Stimulated activated CD8-positive, alpha-beta memory T cell treated with anti-CD3 and anti-CD28 coated beads, Interleukin-2, amount 100 ng/mL, for 48 hours (primary cell): ENCODE results near the gene USP6NL.
"Not testable (repeated sequence)": the region's sequence is repeated elsewhere in the genome, so short reads cannot be mapped to it uniquely, and the experiment has no call there.

Experiments used
- DNase-seq, 2 donors: peaks; one replicate each; pipeline ENCODE4 v3.0.0-alpha.2; 2020; ENCODE audit warnings: low read depth in 2 of 2

Gene USP6NL

GRCh38 chr10:11515596-11516430 is 95.6 kb downstream of the USP6NL start:
- DNase-seq = peak in 1 of 2 donors; percentile 2

- DNase-seq = no peak
These were observed 97.7 kb downstream of the USP6NL start for GRCh38 chr10:11513727-11514126.

GRCh38 chr10:11512596-11512995 is 98.9 kb downstream of the USP6NL start:
- DNase-seq = no peak

- no peak for DNase-seq
These were observed 100.1 kb downstream of the USP6NL start for GRCh38 chr10:11511321-11511720.

- no peak for DNase-seq
These were observed 100.7 kb downstream of the USP6NL start for GRCh38 chr10:11510736-11511135.

GRCh38 chr10:11510281-11510680 is 101.2 kb downstream of the USP6NL start:
- DNase-seq = no peak

GRCh38 chr10:11509036-11509435 is 102.4 kb downstream of the USP6NL start:
- DNase-seq = no peak

- DNase-seq = no peak
These were observed 105.1 kb downstream of the USP6NL start for GRCh38 chr10:11506247-11506789.

GRCh38 chr10:11505639-11506038 is 105.8 kb downstream of the USP6NL start:
- DNase-seq = peak in 1 of 2 donors; percentile 8

GRCh38 chr10:11504566-11505285 is 106.7 kb downstream of the USP6NL start:
- DNase-seq = no peak

- no peak for DNase-seq
These were observed 109.8 kb downstream of the USP6NL start for GRCh38 chr10:11501600-11501999.

- DNase-seq = no peak
These were observed 111.9 kb downstream of the USP6NL start for GRCh38 chr10:11499425-11500071.

GRCh38 chr10:11498399-11498798 is 113.1 kb downstream of the USP6NL start:
- DNase-seq = no peak

- DNase-seq = not testable (repeated sequence)
These were observed 116.5 kb downstream of the USP6NL start for GRCh38 chr10:11494923-11495322.

GRCh38 chr10:11493646-11494045 is 117.8 kb downstream of the USP6NL start:
- DNase-seq = no peak

GRCh38 chr10:11491087-11491486 is 120.4 kb downstream of the USP6NL start:
- no peak for DNase-seq

- DNase-seq = no peak
These were observed 121.9 kb downstream of the USP6NL start for GRCh38 chr10:11489591-11489990.

- DNase-seq = no peak
These were observed 123.3 kb downstream of the USP6NL start for GRCh38 chr10:11488126-11488525.

GRCh38 chr10:11483201-11484148 is 128.0 kb downstream of the USP6NL start:
- no peak for DNase-seq

- DNase-seq = no peak
These were observed 129.1 kb downstream of the USP6NL start for GRCh38 chr10:11482306-11482705.

GRCh38 chr10:11480687-11481086 is 130.8 kb downstream of the USP6NL start:
- DNase-seq = no peak
